Ectodermal cell (in vitro differentiated cells): ENCODE data around the gene KCNQ1.

ENCODE experiments used
- H3K27ac ChIP-seq: 2 replicates; pipeline ENCODE4 v1.7.0; 2013; ENCODE audit warnings: mild to moderate bottlenecking, low read depth, low read length; ENCODE audit not compliant: insufficient read depth, poor library complexity, severe bottlenecking
- H3K27me3 ChIP-seq: 2 replicates; pipeline ENCODE4 v1.7.0; 2013; ENCODE audit warnings: mild to moderate bottlenecking, low read length; ENCODE audit not compliant: insufficient read depth, control insufficient read depth, poor library complexity, severe bottlenecking
- H3K36me3 ChIP-seq: one replicate; pipeline ENCODE4 v1.7.0; 2013; ENCODE audit warnings: low read length; ENCODE audit not compliant: control insufficient read depth, insufficient read depth
- H3K4me1 ChIP-seq: one replicate; pipeline ENCODE4 v1.7.0; 2013; ENCODE audit warnings: low read length; ENCODE audit not compliant: control insufficient read depth, insufficient read depth
- H3K4me3 ChIP-seq: 2 replicates; pipeline ENCODE4 v1.7.0; 2013; ENCODE audit warnings: low read depth, low read length, control low read depth; ENCODE audit not compliant: insufficient read depth
- H3K9me3 ChIP-seq: 2 replicates; pipeline ENCODE4 v1.7.0; 2013; ENCODE audit warnings: mild to moderate bottlenecking, low read length, moderate library complexity; ENCODE audit not compliant: control insufficient read depth
- WGBS, 2 experiments: methylation state at CpG; one replicate each; pipeline ENCODE4 v1.1.7; 2013; ENCODE audit warnings: missing lambda C conversion rate in 2 of 2; 5-methylcytosine and 5-hydroxymethylcytosine counted together

Gene KCNQ1

DNA sequence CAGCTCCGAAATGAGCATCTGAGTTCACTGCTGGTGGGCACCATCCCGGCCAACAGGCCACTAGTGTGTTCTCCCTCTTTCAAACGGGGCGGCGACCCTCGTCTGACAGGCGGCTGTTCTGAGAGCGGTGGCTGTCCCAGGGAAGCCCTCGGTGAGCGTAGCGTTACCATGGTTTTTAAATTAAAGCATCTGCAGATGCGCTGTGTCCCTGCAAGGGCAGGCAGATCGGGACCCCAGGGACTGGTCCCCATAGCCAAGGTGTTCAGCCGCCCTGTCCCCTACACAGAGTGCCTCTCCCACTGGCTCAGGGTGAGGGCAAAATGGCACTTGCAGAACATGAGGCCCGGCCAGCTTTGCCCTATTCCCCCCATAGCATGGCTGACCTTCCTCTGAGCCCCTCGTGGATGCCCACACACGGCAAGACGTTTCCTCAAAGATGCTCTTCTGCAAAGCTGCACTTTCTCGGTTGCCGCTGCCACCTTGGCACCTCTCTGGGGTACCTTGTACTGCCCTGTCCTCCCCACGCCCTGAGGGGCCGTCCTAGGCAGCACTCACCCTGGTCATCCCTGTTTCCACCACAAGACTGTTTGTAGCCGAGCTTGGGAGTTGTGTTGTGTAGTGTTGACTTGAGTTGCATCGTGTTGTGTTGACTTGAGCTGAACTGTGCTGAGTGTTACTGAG is 306.9 kb downstream of the KCNQ1 start:
- WGBS, 2 experiments: 93 to 94% methylated on average over 24 of the region's 24 CpGs
- Histone ChIP-seq H3K27ac (no peak overlapping the region), H3K27me3 (no peaks in the 10 kb centered on the region), H3K9me3 (no peaks in the 10 kb centered on the region), H3K4me3 (no peak overlapping the region), H3K4me1 (peaks cover 14% of the 10 kb centered on the region), H3K36me3 (no peaks in the 10 kb centered on the region)

DNA sequence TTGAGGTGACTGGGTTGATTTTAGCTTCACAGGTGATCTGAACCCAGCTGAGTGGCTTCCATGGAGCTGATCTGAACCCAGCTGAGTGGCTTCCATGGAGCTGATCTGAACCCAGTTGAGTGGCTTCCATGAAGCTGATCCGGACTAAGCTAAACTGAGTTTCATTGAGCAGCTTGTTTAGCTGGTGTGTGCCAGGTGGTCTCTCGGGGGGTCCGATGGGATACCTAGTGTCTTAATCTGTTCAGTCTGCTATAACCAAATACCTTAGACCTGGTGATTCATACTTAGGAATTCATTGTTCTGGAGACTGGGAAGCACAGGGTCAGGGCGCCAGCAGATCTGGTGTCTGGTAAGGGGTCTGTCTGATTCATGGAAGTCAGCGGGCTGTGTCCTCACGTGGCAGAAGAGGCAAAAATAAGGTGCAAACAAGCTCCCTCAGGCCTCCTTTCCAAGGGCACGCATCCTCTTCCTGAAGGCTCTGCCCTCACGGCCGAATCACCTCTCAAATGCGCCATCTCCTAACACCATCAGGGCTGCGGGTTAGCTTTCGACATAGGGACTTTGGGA is 307.5 kb downstream of the KCNQ1 start:
- Histone ChIP-seq H3K9me3 (no peaks in the 10 kb centered on the region), H3K36me3 (no peaks in the 10 kb centered on the region), H3K4me1 (peaks cover 14% of the 10 kb centered on the region), H3K4me3 (no peak overlapping the region), H3K27ac (no peak overlapping the region), H3K27me3 (no peaks in the 10 kb centered on the region)
- WGBS, 2 experiments: 92 to 93% methylated on average over 12 of the region's 12 CpGs

DNA sequence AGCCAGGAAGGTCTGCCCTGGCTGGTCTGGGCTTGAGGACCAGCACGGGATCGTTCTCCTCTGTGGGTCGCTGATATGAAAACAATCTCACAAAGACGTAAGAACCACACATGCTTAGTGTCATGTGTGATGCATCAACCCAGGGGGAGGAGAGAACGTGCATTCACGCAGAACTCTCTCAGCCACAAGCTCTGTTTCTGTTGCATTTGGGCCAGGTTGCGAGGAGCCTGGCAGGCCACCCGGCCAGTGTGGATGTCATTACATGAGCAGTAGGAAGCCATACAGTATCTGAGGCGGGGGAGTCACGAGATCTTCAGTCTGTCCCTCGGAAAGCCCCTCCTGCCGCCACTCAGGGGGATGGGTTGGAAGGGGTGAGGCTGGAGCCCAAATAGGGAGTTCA is 308.1 kb downstream of the KCNQ1 start:
- H3K9me3 ChIP-seq: no peaks in the 10 kb centered on the region
- H3K4me1 ChIP-seq: peaks cover 14% of the 10 kb centered on the region
- no peaks in the 10 kb centered on the region for H3K36me3 ChIP-seq
- no peak overlapping the region for H3K27ac ChIP-seq
- no peaks in the 10 kb centered on the region for H3K27me3 ChIP-seq
- H3K4me3 ChIP-seq: no peak overlapping the region
- WGBS, 2 experiments: 91 to 93% methylated on average over 12 of the region's 12 CpGs

DNA sequence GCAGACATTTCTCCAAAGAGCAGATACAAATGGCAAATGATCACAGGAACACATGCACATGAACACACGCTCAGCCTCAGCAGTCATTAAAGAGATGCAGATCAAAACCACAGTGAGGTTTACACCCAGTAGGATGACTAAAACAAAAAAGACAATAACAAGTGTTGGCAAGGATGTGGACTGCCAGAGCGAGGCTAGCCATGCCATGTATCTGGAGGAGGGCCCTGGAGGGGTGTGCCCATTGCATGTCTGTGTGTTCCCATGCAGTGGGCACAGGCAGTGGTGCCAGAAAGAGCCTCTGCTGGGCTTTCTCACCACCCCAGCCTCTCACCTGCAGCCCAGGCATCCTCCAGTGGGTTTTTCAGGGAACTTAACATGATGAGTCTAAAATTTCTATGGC is 309.2 kb downstream of the KCNQ1 start:
- H3K27me3 ChIP-seq: no peaks in the 10 kb centered on the region
- H3K4me1 ChIP-seq: peaks cover 14% of the 10 kb centered on the region
- 92 to 94% methylated on average over 2 of the region's 2 CpGs for WGBS, 2 experiments

DNA sequence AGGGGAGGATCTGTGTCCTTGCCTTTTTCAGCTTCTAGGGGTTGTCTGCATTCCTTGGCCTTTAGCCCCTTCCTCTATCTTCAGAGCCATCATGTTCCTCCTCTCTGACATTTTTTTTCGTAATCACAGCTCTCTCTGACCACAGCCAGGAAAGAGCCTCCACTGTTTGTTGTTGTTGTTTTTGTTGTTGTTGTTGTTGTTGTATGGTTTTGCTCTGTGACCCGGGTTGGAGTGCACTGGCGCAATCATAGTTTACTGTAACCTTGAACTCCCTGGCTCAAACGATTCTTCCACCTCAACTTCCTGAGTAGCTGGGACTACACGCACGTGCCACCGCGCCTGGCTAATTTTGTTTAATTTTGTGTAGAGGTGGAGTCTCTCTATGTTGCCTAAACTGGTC is 310.3 kb downstream of the KCNQ1 start:
- Histone ChIP-seq H3K27me3 (no peaks in the 10 kb centered on the region), H3K4me3 (no peak overlapping the region), H3K9me3 (no peaks in the 10 kb centered on the region), H3K27ac (no peak overlapping the region), H3K4me1 (peaks cover 14% of the 10 kb centered on the region), H3K36me3 (no peaks in the 10 kb centered on the region)
- WGBS, 2 experiments: 88 to 96% methylated on average over 8 of the region's 8 CpGs

More for the DNA sequence above, 309.2 kb downstream of the KCNQ1 start:
- Histone ChIP-seq H3K4me3 (no peak overlapping the region), H3K36me3 (no peaks in the 10 kb centered on the region), H3K9me3 (no peaks in the 10 kb centered on the region), H3K27ac (no peak overlapping the region)

DNA sequence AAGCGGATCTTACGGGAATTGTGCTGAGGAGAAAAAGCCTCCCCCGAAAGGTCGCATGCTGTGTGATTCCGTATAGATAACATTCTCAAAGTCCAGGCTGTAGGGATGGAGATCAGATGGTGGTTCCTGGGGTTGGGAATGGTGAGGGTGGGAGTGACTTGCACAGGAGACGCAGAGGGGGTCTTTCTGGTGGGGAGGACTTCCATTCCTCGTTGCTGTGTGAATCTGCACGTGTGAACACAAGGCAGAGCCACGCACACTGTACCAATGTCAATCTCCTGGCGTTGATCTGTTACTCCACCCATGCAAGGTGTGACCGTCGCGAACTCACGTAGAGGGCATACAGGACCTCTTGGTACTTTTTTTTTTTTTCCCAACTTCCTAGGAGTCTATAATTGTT is 313.9 kb downstream of the KCNQ1 start:
- H3K36me3 ChIP-seq: no peaks in the 10 kb centered on the region
- WGBS, 2 experiments: 95% methylated on average over 14 of the region's 14 CpGs

DNA sequence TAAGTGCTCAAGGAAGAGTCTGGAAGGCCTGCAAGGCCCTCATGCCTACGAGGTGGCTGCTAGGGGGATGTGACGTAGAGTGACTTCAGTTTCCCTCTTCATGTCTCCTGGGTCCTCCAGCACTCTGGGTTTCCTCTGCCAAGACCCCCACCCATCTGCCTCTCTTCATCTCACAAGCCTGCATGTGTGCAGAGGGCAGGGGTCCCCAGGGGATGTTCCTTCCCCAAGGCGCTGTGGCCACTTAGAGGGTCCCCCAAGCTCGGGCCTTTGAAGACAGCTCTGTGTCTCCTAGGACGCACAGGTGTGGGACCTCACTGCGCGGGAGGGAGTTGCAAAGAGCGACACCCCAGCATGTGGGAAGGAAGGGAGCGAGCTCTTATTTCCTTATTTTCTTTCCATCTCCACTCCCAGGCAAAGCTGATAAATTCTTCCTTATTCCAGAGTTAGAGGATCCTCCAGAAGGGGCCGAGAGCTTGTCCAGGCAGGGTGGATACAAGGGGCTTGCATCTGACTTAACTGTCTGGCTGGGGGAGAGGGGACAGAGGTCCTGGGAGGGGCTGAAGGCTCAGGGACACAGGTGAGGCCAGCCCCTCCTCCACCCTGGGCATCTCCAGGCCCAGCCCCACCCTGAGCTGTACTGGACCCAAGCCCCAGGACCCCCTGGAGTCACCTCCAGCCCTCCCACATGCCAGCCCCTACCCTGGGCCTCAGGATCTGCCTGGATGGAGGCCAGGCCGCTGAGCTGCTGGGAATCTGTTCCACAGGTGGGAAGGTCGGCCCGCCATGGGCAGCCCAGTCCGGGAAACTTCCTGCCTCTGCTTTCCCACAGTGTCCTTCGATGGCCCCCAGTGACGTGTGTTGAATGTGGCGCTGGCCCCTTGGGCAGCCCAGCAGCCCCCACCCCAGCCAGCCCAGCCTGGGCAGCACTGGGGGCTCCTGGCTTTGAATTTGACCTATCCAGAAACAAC is 314.7 kb downstream of the KCNQ1 start:
- Histone ChIP-seq H3K27ac (no peak overlapping the region), H3K4me1 (no peaks in the 10 kb centered on the region), H3K9me3 (no peaks in the 10 kb centered on the region), H3K27me3 (no peaks in the 10 kb centered on the region), H3K36me3 (no peaks in the 10 kb centered on the region), H3K4me3 (no peak overlapping the region)
- 92 to 93% methylated on average over 17 of the region's 17 CpGs for WGBS, 2 experiments

More for the DNA sequence above, 313.9 kb downstream of the KCNQ1 start:
- Histone ChIP-seq H3K27me3 (no peaks in the 10 kb centered on the region), H3K27ac (no peak overlapping the region), H3K4me3 (no peak overlapping the region), H3K4me1 (no peaks in the 10 kb centered on the region), H3K9me3 (no peaks in the 10 kb centered on the region)

DNA sequence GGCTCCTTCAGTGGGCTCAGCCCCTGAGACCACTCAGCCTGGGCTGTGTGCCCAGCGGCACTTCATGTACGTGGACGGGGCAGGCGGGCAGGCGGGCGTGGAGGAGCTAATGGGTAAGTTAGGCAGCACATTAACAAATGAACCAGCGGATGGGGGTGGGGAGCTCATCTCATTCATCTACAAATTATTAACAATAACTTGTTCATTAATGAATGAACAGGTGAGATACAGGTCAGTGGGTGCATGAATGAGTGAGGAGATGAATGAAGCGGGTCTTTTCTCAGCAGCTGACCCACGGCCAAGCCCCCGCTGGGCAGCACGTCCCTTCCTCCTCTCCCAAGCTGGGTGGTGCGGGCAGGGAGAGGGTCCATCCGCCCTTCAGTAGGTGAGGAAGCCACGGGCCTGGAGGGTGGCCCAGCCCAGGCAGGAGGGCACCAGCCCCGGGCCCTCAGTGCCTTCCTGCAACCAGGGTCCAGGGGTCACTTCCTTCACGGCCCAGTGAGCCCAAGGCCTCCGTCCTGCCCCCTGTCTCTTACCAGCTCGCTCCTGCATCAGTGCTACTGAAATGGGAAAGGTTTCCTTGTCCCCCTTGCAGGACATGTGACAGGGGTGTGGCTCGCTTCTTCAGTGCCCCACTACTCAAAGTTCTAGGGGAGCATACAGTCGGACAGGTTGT is 315.5 kb downstream of the KCNQ1 start:
- Histone ChIP-seq H3K4me3 (no peak overlapping the region), H3K4me1 (no peaks in the 10 kb centered on the region), H3K36me3 (no peaks in the 10 kb centered on the region), H3K27ac (no peak overlapping the region), H3K9me3 (no peaks in the 10 kb centered on the region), H3K27me3 (no peaks in the 10 kb centered on the region)
- WGBS, 2 experiments: 84 to 85% methylated on average over 19 to 20 of the region's 20 CpGs

DNA sequence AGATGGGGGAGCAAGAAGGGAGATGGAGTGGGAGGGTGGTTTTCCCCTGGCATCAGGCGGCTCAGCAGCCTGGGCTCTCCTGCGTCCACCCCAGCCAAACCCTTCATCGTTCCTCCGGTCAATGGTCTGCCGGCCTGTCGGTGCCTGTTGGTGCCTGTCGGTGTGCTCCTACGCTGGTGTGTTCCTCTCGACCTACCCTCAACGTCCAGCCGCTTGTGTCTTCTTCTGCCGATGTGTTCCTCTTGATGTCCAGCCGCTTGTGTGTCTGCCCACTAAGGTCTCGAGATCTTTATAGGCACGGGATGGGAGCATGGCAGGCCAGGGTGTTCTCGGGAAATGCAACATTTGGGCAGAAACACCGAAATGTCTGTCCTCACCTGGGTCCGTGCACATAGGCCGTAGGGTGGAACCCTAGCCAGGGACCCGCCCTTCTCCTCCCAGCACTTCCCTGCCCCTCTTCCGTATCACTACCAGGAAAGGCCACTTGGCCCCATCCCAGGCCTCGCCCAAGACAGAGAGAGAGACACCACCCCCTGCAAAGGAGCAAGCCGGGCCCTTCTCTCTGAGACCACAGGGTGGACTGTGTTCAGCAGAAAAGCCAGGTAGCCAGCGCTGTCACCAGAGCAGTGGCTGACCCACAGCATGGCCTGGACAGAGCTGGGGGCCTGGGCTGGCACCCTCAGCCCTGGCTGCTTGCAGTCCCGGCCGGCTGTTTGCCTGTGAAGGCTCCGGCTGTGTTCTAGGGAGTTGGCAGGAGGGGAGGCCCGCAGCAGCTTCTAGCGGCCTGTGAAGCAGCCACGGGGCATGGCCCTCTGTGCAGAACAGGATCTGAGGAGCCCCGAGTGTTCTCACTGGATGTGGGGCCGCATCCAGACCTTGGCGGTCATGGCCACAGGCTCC is 316.6 kb downstream of the KCNQ1 start:
- H3K36me3 ChIP-seq: no peaks in the 10 kb centered on the region
- H3K9me3 ChIP-seq: no peaks in the 10 kb centered on the region
- no peak overlapping the region for H3K27ac ChIP-seq
- 94 to 95% methylated on average over 33 of the region's 33 CpGs for WGBS, 2 experiments
- H3K27me3 ChIP-seq: no peaks in the 10 kb centered on the region
- no peak overlapping the region for H3K4me3 ChIP-seq
- no peaks in the 10 kb centered on the region for H3K4me1 ChIP-seq
